Activated B cell treated with CpG ODN at 0.5 μM for 24 hours (primary cell): Measurements from ENCODE around the gene PRSS23. TPM values are rescaled to one million over a fixed set of nuclear protein-coding genes. Genes with fewer than 3 reads are reported as not detected.
A peak's percentile ranks its signal among the peaks of the same experiment; 100 is the strongest.

Source experiments
- ATAC-seq: fragments of 200-7000 bp; cut with Tn5 transposase; one replicate; pipeline ENCODE4 v1.10.0; 2021; ENCODE audit warnings: low read depth, mild to moderate bottlenecking, moderate library complexity
- CTCF ChIA-PET: fragments of 350-600 bp; sonication (Branson Sonifier 250); formaldehyde crosslinking; loops from one replicate; lab custom pipeline; 2021; ENCODE audit warnings: antibody characterized with exemption; lab: Charles Lee
- POLR2A ChIA-PET: fragments of 350-600 bp; sonication (Branson Sonifier 250); formaldehyde crosslinking; loops from one replicate; lab custom pipeline; 2021; ENCODE audit warnings: antibody characterized with exemption; lab: Charles Lee
- DNase-seq: peaks from one replicate; pipeline ENCODE4 v3.0.0; 2022
- H3K27ac Mint-ChIP-seq: one replicate; pipeline ENCODE4 v1.8.0; 2020; ENCODE audit warnings: mixed read lengths
- H3K27me3 Mint-ChIP-seq: one replicate; pipeline ENCODE4 v1.8.0; 2021; ENCODE audit warnings: mixed read lengths
- H3K36me3 Mint-ChIP-seq: one replicate; pipeline ENCODE4 v1.8.0; 2021; ENCODE audit warnings: low read depth, mixed read lengths
- H3K4me1 Mint-ChIP-seq: one replicate; pipeline ENCODE4 v1.8.0; 2021; ENCODE audit warnings: mixed read lengths
- H3K4me3 Mint-ChIP-seq: one replicate; pipeline ENCODE4 v1.8.0; 2020; ENCODE audit warnings: mild to moderate bottlenecking, mixed read lengths
- H3K9me3 Mint-ChIP-seq: one replicate; pipeline ENCODE4 v1.8.0; 2020; ENCODE audit warnings: mixed read lengths
- CTCF ChIP-seq: fragments of 200-600 bp; IDR thresholded peaks from one replicate; pipeline ENCODE4 v1.8.0; 2022; ENCODE audit warnings: antibody characterized with exemption, mild to moderate bottlenecking
- intact Hi-C: fragments of 100-400 bp; cut with micrococcal nuclease; formaldehyde crosslinking; loops from one replicate; pipeline ENCODE4 v1.15.1; 2024
- total RNA-seq: library from RNA; stranded (reverse); gene quantifications from 2 replicates; pipeline ENCODE4 v1.2.3, GENCODE V29; 2022

The PRSS23 gene
- total RNA-seq: not detected in 2 replicates

GRCh38 chr11:86800076-86800959 is at the start of gene PRSS23:
Gene PRSS23 (plus strand): TSS chr11:86800542. CDS start chr11:86807644, 7,102 bp downstream.
- H3K4me1 Mint-ChIP-seq: peaks cover 9% of the 10 kb centered on the region
- no peak for TF ChIP-seq CTCF
- peak; percentile 21 for ATAC-seq
- intact Hi-C loops: loop anchor here (5.0 kb wide), 1 partner anchor 343 kb away; no protein-coding TSS in a partner anchor
- H3K4me3 Mint-ChIP-seq: peak within 1 kb of the TSS; percentile 48
- CTCF ChIA-PET: no interaction called here
- DNase-seq: no peak
- no peaks in the 10 kb centered on the region for H3K36me3 Mint-ChIP-seq
- POLR2A ChIA-PET: no interaction called here
- no peaks in the 10 kb centered on the region for H3K9me3 Mint-ChIP-seq
- H3K27me3 Mint-ChIP-seq: peaks cover 32% of the 10 kb centered on the region
- H3K27ac Mint-ChIP-seq: no peak within 1 kb of the TSS

GRCh38 chr11:86753459-86753858 is 46.9 kb upstream of the PRSS23 start:
- Mint-ChIP-seq H3K27me3 (no peaks in the 10 kb centered on the region), H3K4me1 (no peaks in the 10 kb centered on the region), H3K27ac (no peak overlapping the region), H3K36me3 (no peaks in the 10 kb centered on the region), H3K4me3 (no peak overlapping the region), H3K9me3 (no peaks in the 10 kb centered on the region)
- POLR2A ChIA-PET: no interaction called here
- no peak for TF ChIP-seq CTCF
- intact Hi-C loops: no loop called here
- no peak for ATAC-seq
- CTCF ChIA-PET: no interaction called here
- DNase-seq: no peak

- no peak overlapping the region for H3K27ac Mint-ChIP-seq
- DNase-seq (no peak), ATAC-seq (no peak)
- no peaks in the 10 kb centered on the region for H3K9me3 Mint-ChIP-seq
- no peak overlapping the region for H3K4me3 Mint-ChIP-seq
- ChIA-PET CTCF (no interaction called here), POLR2A (no interaction called here)
- H3K27me3 Mint-ChIP-seq: no peaks in the 10 kb centered on the region
- intact Hi-C loops: no loop called here
- no peaks in the 10 kb centered on the region for H3K4me1 Mint-ChIP-seq
- TF ChIP-seq CTCF: no peak
- H3K36me3 Mint-ChIP-seq: no peaks in the 10 kb centered on the region
These were observed 45.2 kb upstream of the PRSS23 start for GRCh38 chr11:86755146-86755545.

GRCh38 chr11:86758171-86758570 is 42.2 kb upstream of the PRSS23 start:
- DNase-seq (no peak), ATAC-seq (no peak)
- Mint-ChIP-seq H3K4me1 (no peaks in the 10 kb centered on the region), H3K9me3 (no peaks in the 10 kb centered on the region), H3K27ac (no peak overlapping the region), H3K4me3 (no peak overlapping the region), H3K36me3 (no peaks in the 10 kb centered on the region), H3K27me3 (no peaks in the 10 kb centered on the region)
- no peak for TF ChIP-seq CTCF
- POLR2A ChIA-PET: no interaction called here
- CTCF ChIA-PET: no interaction called here
- intact Hi-C loops: no loop called here

GRCh38 chr11:86760577-86760976 is 39.8 kb upstream of the PRSS23 start:
- H3K4me3 Mint-ChIP-seq: no peak overlapping the region
- intact Hi-C loops: no loop called here
- no peaks in the 10 kb centered on the region for H3K9me3 Mint-ChIP-seq
- DNase-seq (no peak), ATAC-seq (no peak)
- no peak overlapping the region for H3K27ac Mint-ChIP-seq
- CTCF ChIA-PET: no interaction called here
- no peak for TF ChIP-seq CTCF
- H3K27me3 Mint-ChIP-seq: no peaks in the 10 kb centered on the region
- H3K36me3 Mint-ChIP-seq: no peaks in the 10 kb centered on the region
- POLR2A ChIA-PET: no interaction called here
- no peaks in the 10 kb centered on the region for H3K4me1 Mint-ChIP-seq
